HepG2 (cell line): ENCODE results near the gene CAPZA1. TPM values are rescaled to one million over a fixed set of nuclear protein-coding genes. Genes with fewer than 3 reads are reported as not detected.

ENCODE experiments used
- ATF3 ChIP-seq: sonication (generic); formaldehyde crosslinking; IDR thresholded peaks from 2 replicates; pipeline ENCODE4 v1.4.0; 2020; ENCODE audit warnings: missing genetic modification reagents
- ATF6 ChIP-seq: sonication (generic); formaldehyde crosslinking; conservative IDR thresholded peaks from 2 replicates; pipeline ENCODE4 v1.4.0; 2020; ENCODE audit warnings: missing genetic modification reagents
- CHCHD3 ChIP-seq: sonication (generic); formaldehyde crosslinking; IDR thresholded peaks from 2 replicates; pipeline ENCODE4 v1.8.0; 2022; ENCODE audit warnings: mild to moderate bottlenecking, missing genetic modification reagents, moderate library complexity
- CREBL2 ChIP-seq: sonication (generic); formaldehyde crosslinking; IDR thresholded peaks from 2 replicates; pipeline ENCODE4 v1.8.1; 2023; ENCODE audit warnings: missing genetic modification reagents, mild to moderate bottlenecking, borderline replicate concordance
- CSRNP1 ChIP-seq: sonication (generic); formaldehyde crosslinking; IDR thresholded peaks from 2 replicates; pipeline ENCODE4 v1.8.1; 2023; ENCODE audit warnings: mild to moderate bottlenecking, missing genetic modification reagents
- LCORL ChIP-seq, 2 experiments: fragments of 450-650 bp in 1 of 2; sonication (generic) in 1 of 2; formaldehyde crosslinking in 1 of 2; IDR thresholded peaks; 2 replicates each; pipeline versions ENCODE4 v1.5.0 to v1.6.1; 2017 to 2020; ENCODE audit warnings: antibody characterized with exemption in 1 of 2, missing genetic modification reagents in 1 of 2
- NFAT5 ChIP-seq: sonication (generic); formaldehyde crosslinking; IDR thresholded peaks from 2 replicates; pipeline ENCODE4 v1.4.0; 2020; ENCODE audit warnings: missing genetic modification reagents
- NFATC3 ChIP-seq: sonication (generic); formaldehyde crosslinking; IDR thresholded peaks from 2 replicates; pipeline ENCODE4 v1.5.1; 2020; ENCODE audit warnings: mild to moderate bottlenecking, missing genetic modification reagents
- NONO ChIP-seq, 2 experiments: fragments of 450-650 bp in 1 of 2; sonication (generic) in 1 of 2; formaldehyde crosslinking in 1 of 2; IDR thresholded peaks in 1 of 2; conservative IDR thresholded peaks in 1 of 2; 2 replicates each; pipeline versions ENCODE4 v1.6.1 to v1.8.0; 2017 to 2022; ENCODE audit warnings: mild to moderate bottlenecking in 1 of 2, missing genetic modification reagents in 1 of 2, moderate library complexity in 1 of 2
- RFX5 ChIP-seq: IDR thresholded peaks from 2 replicates; pipeline ENCODE4 v1.6.1; 2011; ENCODE audit warnings: low read depth, low read length, improper control_type of control experiment
- SRY ChIP-seq: sonication (generic); formaldehyde crosslinking; IDR thresholded peaks from 2 replicates; pipeline ENCODE4 v1.8.0; 2022; ENCODE audit warnings: mild to moderate bottlenecking, missing genetic modification reagents
- TMF1 ChIP-seq: sonication (generic); formaldehyde crosslinking; IDR thresholded peaks from 2 replicates; pipeline ENCODE4 v1.8.1; 2022; ENCODE audit warnings: low read depth, missing genetic modification reagents
- XRCC5 ChIP-seq: fragments of 200-400 bp; formaldehyde crosslinking; optimal IDR thresholded peaks from 2 replicates; pipeline ENCODE3; 2017; ENCODE audit warnings: mild to moderate bottlenecking, low read length
- ZFP37 ChIP-seq: sonication (generic); formaldehyde crosslinking; IDR thresholded peaks from 2 replicates; pipeline ENCODE4 v1.4.0; 2020; ENCODE audit warnings: missing genetic modification reagents, borderline replicate concordance
- ZFYVE20 ChIP-seq: sonication (generic); formaldehyde crosslinking; IDR thresholded peaks from 2 replicates; pipeline ENCODE4 v1.8.0; 2023; ENCODE audit warnings: low read depth, mild to moderate bottlenecking, moderate library complexity, missing genetic modification reagents, borderline replicate concordance
- ZNF207 ChIP-seq: fragments of 450-650 bp; IDR thresholded peaks from 2 replicates; pipeline ENCODE4 v1.6.1; 2016; ENCODE audit warnings: antibody characterized with exemption, borderline replicate concordance
- ZNF44 ChIP-seq: sonication (generic); formaldehyde crosslinking; IDR thresholded peaks from 2 replicates; pipeline ENCODE4 v1.5.1; 2020; ENCODE audit warnings: mild to moderate bottlenecking, missing genetic modification reagents
- ZNF562 ChIP-seq: sonication (generic); formaldehyde crosslinking; IDR thresholded peaks from 2 replicates; pipeline ENCODE4 v1.8.0; 2022; ENCODE audit warnings: missing genetic modification reagents, borderline replicate concordance
- ZNF83 ChIP-seq: sonication (generic); formaldehyde crosslinking; IDR thresholded peaks from 2 replicates; pipeline ENCODE4 v1.4.0; 2020; ENCODE audit warnings: missing genetic modification reagents, mild to moderate bottlenecking, borderline replicate concordance
- polyA plus RNA-seq, 8 experiments: library from polyadenylated mRNA; depleted of rRNA in 3 of 8; stranded (reverse) in 7 of 8; unstranded in 1 of 8; fragments of >200 nt; fragmentation: Illumina TruSeq in 4 of 8; extraction: Trizol in 4 of 8; gene quantifications; 2 replicates each; pipeline versions ENCODE4 v1.2.1 to v1.2.3, GENCODE V29; 2011 to 2016; ENCODE audit warnings: low read depth in 4 of 8, missing spikeins in 1 of 8, mixed read lengths in 1 of 8; ENCODE audit not compliant: insufficient read depth in 1 of 8
- total RNA-seq, 5 experiments: library from RNA; depleted of rRNA; stranded (reverse); fragments of >200 nt; fragmentation: Illumina TruSeq; extraction: Trizol; gene quantifications; 2 replicates each; pipeline ENCODE4 v1.2.3, GENCODE V29; 2016; ENCODE audit warnings: low read depth in 1 of 5

Gene CAPZA1
- total and polyA plus RNA-seq, 2 of the 13 experiments (the other 11 are each of a cell fraction or from before 2014, with no cell fraction given), result 67.0 to 117 TPM

GRCh38 chr1:112674986-112675727 is 55.5 kb downstream of the CAPZA1 start (continued):
- TF ChIP-seq ATF6 (CRISPR knock-in tag), result no peak
- no peak; the same call in 1 of the 2 replicates for TF ChIP-seq TMF1 (CRISPR knock-in tag)
- no peak for TF ChIP-seq NFAT5 (CRISPR knock-in tag)
- TF ChIP-seq CREBL2, result 0 out of 2 replicates have a peak, but pooled peaks have one; percentile 11
- no peak for TF ChIP-seq ZNF44 (CRISPR knock-in tag)
- no peak for TF ChIP-seq ZNF562 (CRISPR knock-in tag)
- peak; percentile 61; the same call in 1 of the 2 replicates for TF ChIP-seq CHCHD3 (CRISPR knock-in tag)
- TF ChIP-seq XRCC5, result peak; percentile 16
- TF ChIP-seq NFATC3 (CRISPR knock-in tag), result no peak
- TF ChIP-seq NONO (IDR thresholded peaks at IDR 0.05), result no peak
- TF ChIP-seq NONO (CRISPR knock-in tag; conservative IDR thresholded peaks at IDR 0.05), result no peak
- no peak for TF ChIP-seq CSRNP1 (CRISPR knock-in tag)
- TF ChIP-seq ZNF83 (CRISPR knock-in tag), result no peak
- TF ChIP-seq ZFYVE20 (CRISPR knock-in tag), result no peak
- no peak for TF ChIP-seq RFX5
- TF ChIP-seq ATF3, result no peak
- no peak for TF ChIP-seq ZFP37 (CRISPR knock-in tag)
- no peak for TF ChIP-seq SRY
- TF ChIP-seq ZNF207, result no peak
- no peak for TF ChIP-seq LCORL (IDR thresholded peaks at IDR 0.05)
- TF ChIP-seq LCORL (CRISPR knock-in tag; IDR thresholded peaks at IDR 0.05), result no peak
